Endodermal cell (in vitro differentiated cells): ENCODE results near the gene MS4A18. TPM values are rescaled to one million over a fixed set of nuclear protein-coding genes. Genes with fewer than 3 reads are reported as not detected.

Source experiments
- DNase-seq: peaks from one replicate; pipeline ENCODE4 v3.0.0-alpha.2; 2017
- H3K27ac ChIP-seq: 2 replicates; pipeline ENCODE4 v1.5.1; 2013; ENCODE audit warnings: mild to moderate bottlenecking, low read depth, low read length, moderate library complexity
- H3K27me3 ChIP-seq: 2 replicates; pipeline ENCODE4 v1.6.1; 2013; ENCODE audit warnings: mild to moderate bottlenecking, low read length, moderate library complexity; ENCODE audit not compliant: insufficient read depth, control insufficient read depth, poor library complexity, severe bottlenecking
- H3K36me3 ChIP-seq: 2 replicates; pipeline ENCODE4 v1.7.0; 2013; ENCODE audit warnings: mild to moderate bottlenecking, low read length, moderate library complexity; ENCODE audit not compliant: control insufficient read depth, insufficient read depth
- H3K4me1 ChIP-seq: one replicate; pipeline ENCODE4 v1.7.0; 2013; ENCODE audit warnings: low read length; ENCODE audit not compliant: control insufficient read depth, insufficient read depth
- H3K4me3 ChIP-seq: 2 replicates; pipeline ENCODE4 v1.5.1; 2013; ENCODE audit warnings: mild to moderate bottlenecking, low read length, moderate library complexity
- H3K9ac ChIP-seq: 2 replicates; pipeline ENCODE4 v1.6.1; 2013; ENCODE audit warnings: mild to moderate bottlenecking, low read length, moderate library complexity; ENCODE audit not compliant: poor library complexity, severe bottlenecking; ENCODE audit errors: extremely low read depth
- H3K9me3 ChIP-seq: 2 replicates; pipeline ENCODE4 v1.6.1; 2013; ENCODE audit warnings: mild to moderate bottlenecking, low read length, moderate library complexity; ENCODE audit not compliant: control insufficient read depth
- H3K27ac Mint-ChIP-seq: 2 replicates; pipeline ENCODE4 v1.8.0; 2020; ENCODE audit warnings: mixed read lengths
- H3K27me3 Mint-ChIP-seq: 2 replicates; pipeline ENCODE4 v1.8.0; 2021; ENCODE audit warnings: mild to moderate bottlenecking, mixed read lengths; ENCODE audit not compliant: insufficient read depth
- H3K36me3 Mint-ChIP-seq: 2 replicates; pipeline ENCODE4 v1.8.0; 2020; ENCODE audit warnings: low read depth, mixed read lengths
- H3K4me1 Mint-ChIP-seq: 2 replicates; pipeline ENCODE4 v1.8.0; 2020; ENCODE audit warnings: mixed read lengths
- H3K4me3 Mint-ChIP-seq: 2 replicates; pipeline ENCODE4 v1.8.0; 2020; ENCODE audit warnings: mild to moderate bottlenecking, moderate library complexity, mixed read lengths
- H3K9me3 Mint-ChIP-seq: 2 replicates; pipeline ENCODE4 v1.8.0; 2020; ENCODE audit warnings: mild to moderate bottlenecking, mixed read lengths
- WGBS, 2 experiments: methylation state at CpG; one replicate each; pipeline versions ENCODE4 v1.1.5 to v1.1.7; 2013; ENCODE audit warnings: missing lambda C conversion rate in 2 of 2, mixed read lengths in 1 of 2; ENCODE audit not compliant: insufficient coverage in 1 of 2, insufficient read length in 1 of 2; 5-methylcytosine and 5-hydroxymethylcytosine counted together
- total RNA-seq, 2 donors: library from RNA; stranded (reverse); fragmentation: NEBNext Ultra II Directional in 1 of 2; extraction: Animal tissue kit (Norgen Biotek cat#: 25700) in 1 of 2; gene quantifications; 2 replicates in 1 of 2; 3 replicates in 1 of 2; pipeline ENCODE4 v1.2.1, GENCODE V29; 2021
- TF ChIP-seq, protein P1 (sequence below): fragments of 200-600 bp; sonication (generic); conservative IDR thresholded peaks from 2 replicates; pipeline ENCODE4 v1.5.0; 2021; ENCODE audit warnings: antibody characterized with exemption, mild to moderate bottlenecking

Gene MS4A18
- total RNA-seq, 2 donors from 2014 or later = not detected

DNA sequence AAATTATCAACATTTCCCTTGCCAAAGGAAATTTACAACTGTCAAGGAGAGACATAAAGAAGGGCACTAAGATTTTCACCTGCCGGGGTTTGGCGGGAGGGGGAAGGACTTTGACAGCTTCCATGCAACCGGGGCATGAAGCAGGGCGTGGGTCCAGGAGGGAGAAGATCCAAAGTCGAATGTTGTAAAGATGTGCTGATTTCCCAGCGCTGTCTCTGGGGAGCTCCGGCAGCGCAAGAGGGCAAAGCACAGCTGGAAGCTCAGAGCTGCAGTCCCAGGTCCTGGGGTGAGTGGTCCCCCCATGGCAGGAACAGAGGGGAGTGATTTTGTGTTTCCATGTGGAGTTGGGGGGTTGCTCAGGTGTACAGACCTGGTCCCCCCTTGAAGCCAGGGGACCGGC is 60.6 kb downstream of the MS4A18 start, which contains the start of gene MS4A10:
Gene MS4A10, plus strand, starts transcription at position 198 of the 400 bp plus-strand sequence. CDS start 5,003 bp downstream, outside the sequence.
- Histone ChIP-seq H3K9ac (no peak within 1 kb of the TSS), H3K27ac (no peak within 1 kb of the TSS), H3K4me1 (no peaks in the 10 kb centered on the region), H3K4me3 (no peak within 1 kb of the TSS), H3K27me3 (no peaks in the 10 kb centered on the region), H3K36me3 (no peaks in the 10 kb centered on the region), H3K9me3 (no peaks in the 10 kb centered on the region)
- Mint-ChIP-seq H3K4me3 (no peak within 1 kb of the TSS), H3K9me3 (peaks cover 8% of the 10 kb centered on the region), H3K4me1 (no peaks in the 10 kb centered on the region), H3K27me3 (peaks cover under 1% of the 10 kb centered on the region), H3K36me3 (no peaks in the 10 kb centered on the region), H3K27ac (peak within 1 kb of the TSS; percentile 35)
- TF ChIP-seq, protein P1, sequence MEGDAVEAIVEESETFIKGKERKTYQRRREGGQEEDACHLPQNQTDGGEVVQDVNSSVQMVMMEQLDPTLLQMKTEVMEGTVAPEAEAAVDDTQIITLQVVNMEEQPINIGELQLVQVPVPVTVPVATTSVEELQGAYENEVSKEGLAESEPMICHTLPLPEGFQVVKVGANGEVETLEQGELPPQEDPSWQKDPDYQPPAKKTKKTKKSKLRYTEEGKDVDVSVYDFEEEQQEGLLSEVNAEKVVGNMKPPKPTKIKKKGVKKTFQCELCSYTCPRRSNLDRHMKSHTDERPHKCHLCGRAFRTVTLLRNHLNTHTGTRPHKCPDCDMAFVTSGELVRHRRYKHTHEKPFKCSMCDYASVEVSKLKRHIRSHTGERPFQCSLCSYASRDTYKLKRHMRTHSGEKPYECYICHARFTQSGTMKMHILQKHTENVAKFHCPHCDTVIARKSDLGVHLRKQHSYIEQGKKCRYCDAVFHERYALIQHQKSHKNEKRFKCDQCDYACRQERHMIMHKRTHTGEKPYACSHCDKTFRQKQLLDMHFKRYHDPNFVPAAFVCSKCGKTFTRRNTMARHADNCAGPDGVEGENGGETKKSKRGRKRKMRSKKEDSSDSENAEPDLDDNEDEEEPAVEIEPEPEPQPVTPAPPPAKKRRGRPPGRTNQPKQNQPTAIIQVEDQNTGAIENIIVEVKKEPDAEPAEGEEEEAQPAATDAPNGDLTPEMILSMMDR = no peak
- no peak for DNase-seq
- WGBS, 2 experiments = 88 to 91% methylated on average over 4 to 9 of the region's 9 CpGs

DNA sequence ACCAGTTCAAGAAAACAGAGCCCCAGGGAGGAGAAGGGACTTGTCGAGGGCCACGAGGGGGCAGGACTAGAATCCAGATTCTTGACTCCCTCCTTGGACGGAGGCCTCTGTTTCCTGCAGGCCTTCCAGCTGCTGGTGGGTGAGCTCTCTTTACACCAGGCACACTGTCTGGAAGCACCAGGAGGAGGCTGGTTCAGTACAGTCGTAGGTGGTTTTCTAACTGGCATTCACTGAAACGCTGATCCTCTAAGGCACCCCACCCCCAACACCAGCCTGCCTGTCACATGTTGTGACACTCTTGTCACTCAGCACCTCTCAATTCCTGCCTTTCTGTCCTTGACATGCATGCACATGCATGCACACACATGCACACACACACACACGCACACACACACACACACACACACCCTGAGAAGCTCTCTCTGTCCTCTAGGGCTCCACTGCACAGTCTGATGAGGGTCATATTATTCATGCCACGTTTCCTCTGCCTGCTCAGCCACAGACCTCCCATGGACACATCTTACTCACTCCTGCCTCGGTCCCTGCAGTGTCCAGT is 61.4 kb downstream of the MS4A18 start:
- Histone ChIP-seq H3K9me3 (no peaks in the 10 kb centered on the region), H3K36me3 (no peaks in the 10 kb centered on the region), H3K4me1 (no peaks in the 10 kb centered on the region), H3K9ac (no peak overlapping the region), H3K4me3 (no peak overlapping the region), H3K27ac (no peak overlapping the region), H3K27me3 (no peaks in the 10 kb centered on the region)
- TF ChIP-seq, protein P1 = no peak
- H3K27me3 Mint-ChIP-seq = peaks cover 3% of the 10 kb centered on the region
- no peaks in the 10 kb centered on the region for H3K4me1 Mint-ChIP-seq
- no peaks in the 10 kb centered on the region for H3K36me3 Mint-ChIP-seq
- 81 to 88% methylated on average over 8 of the region's 8 CpGs for WGBS, 2 experiments
- no peak overlapping the region for H3K27ac Mint-ChIP-seq
- DNase-seq = no peak
- H3K9me3 Mint-ChIP-seq = peaks cover 13% of the 10 kb centered on the region
- H3K4me3 Mint-ChIP-seq = no peak overlapping the region

DNA sequence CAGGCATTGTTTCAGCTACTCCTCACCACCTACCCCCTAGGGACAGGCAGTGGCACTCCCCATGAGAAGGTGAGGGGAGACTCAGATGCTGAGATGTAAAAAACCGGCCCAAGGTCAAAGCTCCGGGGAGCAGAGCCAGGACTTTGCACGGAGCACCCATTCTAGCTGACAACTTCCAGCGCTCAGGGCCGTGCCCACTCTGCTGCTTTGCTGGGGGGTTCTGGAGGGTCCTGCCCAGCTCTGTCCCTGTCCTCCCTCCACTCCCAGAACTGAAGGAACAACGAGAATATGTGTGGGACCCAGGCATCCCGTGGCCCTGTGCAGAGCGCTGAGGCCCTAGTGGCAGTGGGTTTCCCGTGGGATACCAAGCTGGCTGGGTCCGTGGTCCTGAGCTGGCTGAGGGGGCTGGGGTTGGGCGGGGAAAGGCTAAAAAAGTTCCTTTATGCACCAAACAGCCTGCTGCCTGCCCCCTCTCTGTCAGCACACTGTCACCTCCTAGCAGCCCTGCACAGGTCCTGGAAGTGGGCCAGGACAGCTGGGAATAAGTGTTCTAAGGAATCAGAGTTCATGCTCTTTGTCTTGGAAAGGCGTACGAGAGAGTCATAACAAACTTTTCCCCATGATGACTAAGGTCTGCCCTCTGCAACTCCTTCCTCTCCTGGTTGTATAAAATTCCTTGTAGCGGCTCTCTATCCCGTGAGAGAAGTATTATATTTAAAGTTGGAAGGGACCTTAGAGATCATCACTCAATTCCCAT is 62.5 kb downstream of the MS4A18 start:
- Mint-ChIP-seq H3K4me1 (no peaks in the 10 kb centered on the region), H3K4me3 (no peak overlapping the region), H3K9me3 (peaks cover 24% of the 10 kb centered on the region), H3K36me3 (no peaks in the 10 kb centered on the region), H3K27ac (no peak overlapping the region), H3K27me3 (peaks cover 3% of the 10 kb centered on the region)
- Histone ChIP-seq H3K27me3 (no peaks in the 10 kb centered on the region), H3K36me3 (no peaks in the 10 kb centered on the region), H3K27ac (no peak overlapping the region), H3K4me3 (no peak overlapping the region), H3K9ac (no peak overlapping the region), H3K4me1 (no peaks in the 10 kb centered on the region), H3K9me3 (peaks cover 5% of the 10 kb centered on the region)
- TF ChIP-seq, protein P1 = no peak
- 88 to 95% methylated on average over 7 to 13 of the region's 15 CpGs for WGBS, 2 experiments
- no peak for DNase-seq
